ENCODE measurements around the gene TMX3.

DNA sequence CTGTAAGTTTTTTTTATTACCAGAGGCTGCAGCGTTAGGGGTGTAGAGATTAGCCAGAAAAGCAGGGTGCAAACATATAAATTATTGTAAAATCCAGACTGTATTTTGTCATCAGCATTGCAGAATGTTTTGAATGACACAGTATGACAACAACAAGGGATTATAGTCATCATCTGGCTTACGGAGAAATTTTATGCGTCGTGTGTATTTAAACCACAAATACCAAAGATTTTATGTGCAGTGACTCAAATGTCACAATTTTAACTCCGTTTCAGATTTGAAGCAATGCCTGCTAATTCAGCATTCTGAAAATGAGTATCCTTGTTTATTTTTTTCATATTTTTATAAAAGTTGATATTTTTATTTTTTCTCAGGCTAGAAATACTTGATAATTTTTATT is 19.4 kb upstream of the TMX3 start:
- TF ChIP-seq, protein P1, sequence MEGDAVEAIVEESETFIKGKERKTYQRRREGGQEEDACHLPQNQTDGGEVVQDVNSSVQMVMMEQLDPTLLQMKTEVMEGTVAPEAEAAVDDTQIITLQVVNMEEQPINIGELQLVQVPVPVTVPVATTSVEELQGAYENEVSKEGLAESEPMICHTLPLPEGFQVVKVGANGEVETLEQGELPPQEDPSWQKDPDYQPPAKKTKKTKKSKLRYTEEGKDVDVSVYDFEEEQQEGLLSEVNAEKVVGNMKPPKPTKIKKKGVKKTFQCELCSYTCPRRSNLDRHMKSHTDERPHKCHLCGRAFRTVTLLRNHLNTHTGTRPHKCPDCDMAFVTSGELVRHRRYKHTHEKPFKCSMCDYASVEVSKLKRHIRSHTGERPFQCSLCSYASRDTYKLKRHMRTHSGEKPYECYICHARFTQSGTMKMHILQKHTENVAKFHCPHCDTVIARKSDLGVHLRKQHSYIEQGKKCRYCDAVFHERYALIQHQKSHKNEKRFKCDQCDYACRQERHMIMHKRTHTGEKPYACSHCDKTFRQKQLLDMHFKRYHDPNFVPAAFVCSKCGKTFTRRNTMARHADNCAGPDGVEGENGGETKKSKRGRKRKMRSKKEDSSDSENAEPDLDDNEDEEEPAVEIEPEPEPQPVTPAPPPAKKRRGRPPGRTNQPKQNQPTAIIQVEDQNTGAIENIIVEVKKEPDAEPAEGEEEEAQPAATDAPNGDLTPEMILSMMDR (IDR thresholded peaks at IDR 0.05; ENCODE audit: low read depth, low read length) = no peak
- no peak for TF ChIP-seq POLR2A (IDR thresholded peaks at IDR 0.05; ENCODE audit: extremely low read depth, insufficient read length)
- TF ChIP-seq, protein P2, sequence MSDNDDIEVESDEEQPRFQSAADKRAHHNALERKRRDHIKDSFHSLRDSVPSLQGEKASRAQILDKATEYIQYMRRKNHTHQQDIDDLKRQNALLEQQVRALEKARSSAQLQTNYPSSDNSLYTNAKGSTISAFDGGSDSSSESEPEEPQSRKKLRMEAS (IDR thresholded peaks at IDR 0.05; ENCODE audit: low read depth, low read length) = no peak

All from NB4 (cell line).